HG02571 (cell line): ENCODE results near the gene AOPEP.

ENCODE experiments used
- ATAC-seq: cut with Tn5 transposase; IDR thresholded peaks from one replicate; pipeline ENCODE4 v1.9.1; 2021; ENCODE audit warnings: mild to moderate bottlenecking, moderate library complexity; ENCODE audit not compliant: unreplicated experiment

The AOPEP gene

DNA sequence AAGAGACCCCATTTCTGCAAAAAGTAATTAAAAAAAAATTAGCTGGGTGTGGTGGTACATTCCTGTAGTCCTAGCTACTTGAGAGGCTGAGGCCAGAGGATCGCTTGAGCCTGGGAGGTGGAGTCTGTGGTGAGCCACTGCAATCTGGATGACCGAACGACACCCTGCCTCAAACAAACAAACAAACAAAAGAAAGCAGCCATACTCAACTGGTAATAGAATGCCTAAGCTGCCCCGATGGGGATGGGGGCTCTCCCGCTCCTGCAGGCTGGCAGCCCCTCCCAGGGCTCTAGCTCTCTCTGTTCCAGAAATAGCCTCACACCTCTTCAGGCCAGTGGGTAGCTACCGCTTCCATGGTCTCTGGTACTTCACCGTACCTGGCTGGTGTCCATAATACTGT, 349.2 kb downstream of the AOPEP start:
- ATAC-seq: no peak

DNA sequence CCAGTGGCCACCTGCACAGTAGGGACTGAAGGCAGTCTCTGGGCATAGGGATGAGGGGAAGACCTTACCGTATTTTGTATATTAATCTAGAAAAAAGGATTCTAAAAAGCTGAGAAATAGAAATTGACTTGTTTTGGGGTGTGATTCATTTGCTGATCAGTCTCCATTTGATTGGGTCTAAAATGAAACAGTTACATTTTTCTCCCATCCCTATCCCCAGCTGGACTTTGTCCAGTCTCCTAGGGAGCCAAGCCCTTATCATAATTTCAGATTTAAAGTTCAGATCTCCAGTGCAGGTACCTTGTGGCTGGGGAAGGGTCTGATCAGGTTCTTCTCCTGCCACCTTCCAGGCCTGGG, 350.2 kb downstream of the AOPEP start:
- ATAC-seq: no peak

DNA sequence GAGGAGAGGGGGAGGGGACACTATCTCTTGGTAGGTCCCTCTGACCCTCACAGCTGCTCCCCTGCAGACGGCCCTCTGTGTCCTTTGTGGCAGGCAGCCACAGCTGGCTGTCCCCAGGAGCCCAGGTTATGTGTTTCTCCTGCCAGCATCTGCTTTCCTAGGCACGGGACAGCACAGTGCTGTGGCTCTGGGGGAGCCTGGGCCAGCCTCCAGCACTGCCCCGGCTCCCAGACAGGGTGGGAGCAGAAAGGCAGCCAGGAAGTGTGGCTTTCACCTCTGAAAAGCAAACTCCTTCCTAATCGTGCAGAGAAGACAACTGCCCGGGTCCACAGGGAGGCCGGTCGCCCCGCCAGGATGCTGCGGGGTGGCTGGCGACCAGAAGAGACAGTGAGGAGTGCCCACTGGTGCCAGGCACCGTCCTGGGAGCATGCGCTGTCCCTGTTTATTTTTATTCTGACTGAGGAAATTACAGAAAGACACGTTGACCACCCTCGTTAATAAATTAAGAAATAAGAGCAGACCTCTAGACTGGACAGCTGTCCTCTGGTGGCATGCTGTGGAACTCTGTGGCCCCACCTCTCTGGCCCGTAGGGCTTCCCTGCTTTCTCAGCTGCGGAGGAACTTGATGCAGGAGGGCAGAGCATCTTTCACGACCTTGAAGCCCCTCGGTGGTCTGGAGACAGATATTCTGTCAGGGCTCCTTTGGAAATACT, 350.7 kb downstream of the AOPEP start:
- ATAC-seq: no peak

DNA sequence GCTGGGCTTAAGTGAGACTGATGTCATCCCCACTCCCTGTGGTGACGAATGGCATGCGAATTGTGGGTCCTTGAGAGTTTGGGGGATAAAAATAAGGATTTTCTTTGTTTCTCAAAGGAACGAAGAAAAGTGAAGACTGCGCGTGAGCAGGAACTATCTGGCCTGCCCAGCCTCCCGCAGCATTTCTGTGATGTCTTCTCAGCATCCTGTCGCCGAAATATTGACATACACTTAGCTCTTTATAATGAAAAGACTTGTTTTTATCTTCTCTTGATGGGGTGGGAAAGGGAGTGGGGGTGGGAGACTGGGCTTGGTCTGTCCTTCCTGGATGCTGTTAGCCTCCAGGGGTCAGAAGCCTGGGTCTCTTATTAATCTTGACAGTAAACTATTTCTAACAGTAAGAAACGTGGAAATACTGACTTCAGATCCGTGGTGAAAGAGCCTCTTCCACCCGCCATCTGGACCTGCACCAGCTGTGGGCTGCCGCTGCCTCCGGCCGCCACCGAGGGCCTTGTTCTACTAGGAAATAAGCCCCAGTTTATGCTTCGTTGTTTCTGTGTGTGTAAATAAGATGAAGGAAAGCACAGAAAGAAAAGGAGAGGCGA, 351.4 kb downstream of the AOPEP start:
- ATAC-seq: no peak

DNA sequence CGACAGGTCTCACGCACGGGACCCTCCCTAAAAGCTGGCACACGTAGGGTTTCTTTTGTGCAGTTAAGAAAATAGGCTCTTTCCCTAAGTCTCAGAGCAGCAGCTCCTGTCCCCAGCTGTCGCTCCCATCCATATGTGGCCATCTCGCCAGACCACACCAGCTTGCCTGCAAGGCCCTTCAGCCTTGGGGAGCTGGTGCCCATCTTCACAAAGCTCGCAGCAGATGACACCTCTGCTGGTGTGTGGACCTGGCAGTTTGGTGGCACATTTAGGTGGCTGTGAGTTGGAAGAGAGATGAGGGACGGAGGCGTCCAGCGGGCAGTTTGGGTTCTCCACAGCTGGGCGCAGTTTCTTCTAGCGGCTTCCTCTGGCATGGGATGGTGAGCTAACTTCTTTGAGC, 352.0 kb downstream of the AOPEP start:
- ATAC-seq: no peak

DNA sequence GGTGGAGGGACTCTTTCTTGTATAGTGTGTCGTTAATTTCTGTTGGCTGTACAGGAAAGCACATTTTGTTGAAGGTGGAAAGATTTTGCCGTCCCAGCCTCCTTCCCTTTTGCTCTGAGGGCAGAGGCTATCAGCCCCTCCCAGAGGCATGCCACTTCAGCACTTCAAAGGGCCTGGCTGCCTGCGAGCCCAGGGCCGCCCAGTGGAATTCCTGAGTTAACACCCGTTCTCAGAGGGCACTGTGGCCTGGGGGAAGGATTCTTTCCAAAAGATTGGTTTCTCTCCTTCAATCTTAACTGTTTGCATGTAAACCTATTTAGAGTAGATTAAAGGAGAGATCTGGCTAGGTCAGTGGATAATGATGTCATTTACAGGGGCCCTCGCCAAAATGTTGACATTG, 352.4 kb downstream of the AOPEP start:
- no peak for ATAC-seq

DNA sequence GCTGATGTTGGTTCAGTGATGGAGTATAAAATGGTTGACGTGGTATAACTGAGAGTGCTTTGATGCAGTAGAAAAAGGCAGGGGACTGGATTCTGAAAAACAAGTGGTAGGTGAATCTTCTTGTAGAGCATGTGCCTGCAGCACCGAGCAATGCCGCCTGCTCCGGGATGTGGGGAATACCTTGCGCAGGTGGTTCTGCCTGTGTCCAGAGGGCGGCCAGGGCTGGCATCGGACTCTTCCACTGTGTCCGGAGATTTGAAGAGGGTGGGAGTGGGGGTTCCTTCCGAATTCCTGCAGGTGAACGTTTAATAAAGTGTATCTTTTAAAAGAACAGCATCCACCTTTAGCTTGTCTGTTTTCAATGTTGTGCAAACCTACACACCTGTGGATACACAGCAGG, 353.0 kb downstream of the AOPEP start:
- ATAC-seq: no peak

DNA sequence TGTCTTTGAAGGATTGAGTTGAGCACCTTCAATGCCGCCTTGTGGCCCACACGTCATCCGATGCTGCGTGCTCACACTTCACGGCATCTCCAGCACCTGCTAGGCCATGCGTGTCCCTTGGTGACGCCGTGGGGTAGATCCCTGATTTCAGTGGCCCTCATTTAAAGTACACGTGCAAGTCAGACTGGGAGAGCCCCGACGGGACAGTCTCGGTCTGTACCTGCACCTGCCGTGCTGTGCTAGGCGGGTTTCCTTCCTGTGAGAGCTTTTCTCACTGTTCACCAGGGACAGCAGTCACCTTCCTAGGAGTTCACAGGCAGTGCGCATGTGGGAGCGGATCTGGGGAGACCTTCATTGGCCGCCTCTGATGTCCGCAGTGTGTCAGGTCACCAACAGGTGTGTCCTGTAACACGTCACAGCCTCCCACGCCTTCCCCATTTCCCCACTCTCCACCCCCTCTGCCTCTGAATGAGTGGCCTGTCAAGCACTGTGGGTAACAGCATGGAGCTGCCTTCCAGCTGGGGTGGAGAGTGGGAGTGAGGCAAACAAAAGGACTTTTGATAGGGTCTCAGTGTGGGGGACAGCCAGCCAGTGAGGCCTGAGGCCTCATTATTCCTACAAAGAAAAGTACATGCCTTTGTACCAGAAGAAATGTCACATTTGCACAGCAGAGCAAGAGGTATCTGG, 354.6 kb downstream of the AOPEP start:
- no peak for ATAC-seq

DNA sequence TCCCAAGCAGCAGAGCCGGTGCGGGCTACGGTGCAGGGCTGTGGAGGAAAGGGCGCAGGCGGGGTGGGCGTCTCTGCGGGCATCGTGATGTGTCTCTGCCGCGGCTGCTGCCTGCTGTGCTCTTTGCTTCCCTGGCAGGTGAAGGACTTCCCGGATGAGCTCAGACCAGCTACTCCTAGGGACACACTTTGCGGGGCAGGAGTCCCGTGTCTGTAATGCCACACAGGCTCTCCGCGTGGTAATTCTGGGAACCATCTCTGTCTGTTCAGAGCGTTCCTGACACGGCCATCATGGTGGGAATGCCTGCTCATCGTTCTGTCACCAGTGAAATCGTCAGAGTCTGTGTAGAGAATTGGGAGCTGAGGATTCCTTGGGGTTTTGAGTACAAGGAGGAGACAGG, 355.5 kb downstream of the AOPEP start:
- no peak for ATAC-seq

DNA sequence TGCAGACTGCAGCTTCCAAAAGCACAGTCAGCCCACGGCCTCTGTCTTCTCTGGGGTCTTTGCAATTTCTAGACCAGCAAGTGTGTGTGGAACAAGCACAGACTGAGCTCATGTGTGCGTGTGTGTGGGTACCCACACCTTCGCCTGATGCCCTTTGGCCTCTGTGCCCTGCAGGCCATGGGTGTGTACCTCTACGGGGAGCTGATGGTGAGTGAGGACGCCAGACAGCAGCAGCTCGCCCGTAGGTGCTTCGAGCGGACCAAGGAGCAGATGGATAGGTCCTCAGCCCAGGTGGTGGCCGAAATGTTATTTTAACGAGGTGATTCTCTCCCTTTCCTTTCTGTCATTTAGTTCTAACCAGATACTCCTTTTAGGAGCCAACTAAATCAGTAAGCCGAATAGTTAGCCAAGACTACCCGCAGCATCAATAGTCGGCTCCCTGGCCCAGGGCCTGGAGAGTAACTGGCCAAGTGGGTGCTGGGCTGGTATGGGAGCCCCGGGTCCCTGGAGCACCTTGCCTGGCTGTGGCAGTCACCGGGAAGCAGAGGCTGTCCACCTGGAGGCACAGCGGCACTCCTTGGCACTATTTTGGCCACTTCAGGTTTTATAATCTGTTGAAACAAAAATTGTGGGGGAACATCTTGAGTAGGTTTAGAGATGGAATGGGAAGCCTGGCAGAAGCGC, 356.0 kb downstream of the AOPEP start:
- no peak for ATAC-seq

DNA sequence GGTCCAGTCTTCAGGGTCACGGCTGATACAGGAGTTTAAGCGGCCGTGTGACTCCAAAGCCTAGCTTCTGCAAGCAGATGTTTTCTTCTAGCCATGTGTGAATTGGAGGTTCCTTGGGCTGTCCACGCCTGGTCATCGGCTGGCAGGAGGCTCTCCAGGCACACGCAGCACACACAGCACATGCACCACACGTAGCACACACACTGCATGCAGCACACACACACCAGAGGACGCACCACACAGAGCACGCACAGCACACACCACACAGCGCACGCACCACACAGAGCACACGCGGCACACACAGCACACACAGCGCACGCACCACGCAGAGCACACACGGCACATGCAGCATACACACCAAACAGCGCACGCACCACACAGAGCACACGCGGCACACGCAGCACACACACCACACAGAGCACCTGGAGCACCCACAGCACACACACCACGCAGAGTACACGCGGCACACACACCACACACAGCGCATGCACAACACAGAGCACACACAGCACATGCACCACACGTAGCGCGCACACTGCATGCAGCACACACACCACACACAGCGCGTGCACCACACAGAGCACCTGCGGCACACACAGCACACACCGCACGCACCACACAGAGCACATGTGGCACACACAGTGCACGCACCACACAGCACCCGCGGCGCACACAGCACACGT, 356.7 kb downstream of the AOPEP start:
- ATAC-seq: no peak

DNA sequence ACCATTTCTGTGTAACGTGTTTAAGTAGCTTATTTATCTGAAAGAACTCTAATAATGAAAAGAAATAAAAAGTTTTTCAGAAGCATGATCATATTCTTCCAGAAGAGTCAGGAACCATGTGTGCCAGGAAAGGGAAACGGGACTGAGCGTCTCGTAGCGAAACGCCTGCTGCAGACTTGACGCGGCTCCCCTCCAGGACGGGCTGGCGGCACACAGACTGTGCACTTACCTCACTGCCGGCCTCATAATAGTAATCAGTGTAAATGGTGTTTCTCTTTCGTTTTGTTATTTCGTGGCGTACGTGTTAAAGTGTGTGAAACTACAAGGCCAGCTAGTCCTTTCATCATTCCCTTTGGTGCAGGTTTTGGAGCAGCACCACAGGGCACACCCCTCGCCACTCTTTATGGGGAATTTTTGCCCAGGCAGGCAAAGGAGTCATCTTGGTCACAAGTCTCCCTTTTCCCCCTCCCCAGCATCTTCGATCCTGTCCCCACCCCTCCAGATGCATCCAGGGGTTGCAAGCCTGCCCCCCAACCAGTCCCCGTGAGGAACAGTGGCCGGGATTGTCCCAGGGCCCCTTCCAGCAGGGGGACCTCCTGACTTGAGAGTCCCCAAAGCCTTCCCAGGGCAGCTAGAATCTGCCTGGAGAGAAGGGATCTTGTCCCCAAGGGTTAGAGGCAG, 357.9 kb downstream of the AOPEP start:
- ATAC-seq: no peak

DNA sequence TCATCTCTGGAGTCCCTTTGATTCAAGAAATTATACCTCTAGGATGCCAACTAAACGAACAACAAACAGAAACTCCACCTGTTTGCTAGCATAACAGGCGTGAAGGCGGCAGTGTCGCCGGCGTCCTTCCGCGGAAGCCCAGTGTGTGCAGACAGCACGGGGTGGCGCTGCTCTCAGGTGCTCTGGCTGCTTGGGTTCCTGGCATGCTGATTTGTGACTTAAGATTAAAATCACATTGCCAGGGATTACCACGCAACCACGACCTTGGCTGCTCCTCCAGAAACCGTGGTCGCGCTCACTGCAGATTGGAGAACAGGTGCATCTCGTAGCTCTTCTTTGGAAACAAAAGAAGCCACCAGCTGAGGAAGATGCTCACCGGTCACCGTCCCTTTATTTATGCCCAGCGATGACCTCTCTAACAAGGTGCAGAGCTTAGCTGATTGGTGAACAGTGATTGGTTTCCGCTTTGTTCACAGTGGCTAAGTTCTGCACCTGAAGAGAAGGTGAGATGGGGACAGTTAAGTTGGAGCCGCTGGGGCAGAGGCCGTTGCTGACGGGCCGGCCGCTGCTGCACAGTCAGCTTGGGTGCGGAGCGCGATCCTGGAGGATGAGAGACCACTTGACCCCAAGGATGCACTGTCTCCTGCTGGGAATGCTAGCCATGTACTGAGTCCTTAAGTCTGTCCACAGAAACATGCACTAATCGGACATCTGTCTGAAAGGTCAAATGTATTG, 358.7 kb downstream of the AOPEP start:
- no peak for ATAC-seq

DNA sequence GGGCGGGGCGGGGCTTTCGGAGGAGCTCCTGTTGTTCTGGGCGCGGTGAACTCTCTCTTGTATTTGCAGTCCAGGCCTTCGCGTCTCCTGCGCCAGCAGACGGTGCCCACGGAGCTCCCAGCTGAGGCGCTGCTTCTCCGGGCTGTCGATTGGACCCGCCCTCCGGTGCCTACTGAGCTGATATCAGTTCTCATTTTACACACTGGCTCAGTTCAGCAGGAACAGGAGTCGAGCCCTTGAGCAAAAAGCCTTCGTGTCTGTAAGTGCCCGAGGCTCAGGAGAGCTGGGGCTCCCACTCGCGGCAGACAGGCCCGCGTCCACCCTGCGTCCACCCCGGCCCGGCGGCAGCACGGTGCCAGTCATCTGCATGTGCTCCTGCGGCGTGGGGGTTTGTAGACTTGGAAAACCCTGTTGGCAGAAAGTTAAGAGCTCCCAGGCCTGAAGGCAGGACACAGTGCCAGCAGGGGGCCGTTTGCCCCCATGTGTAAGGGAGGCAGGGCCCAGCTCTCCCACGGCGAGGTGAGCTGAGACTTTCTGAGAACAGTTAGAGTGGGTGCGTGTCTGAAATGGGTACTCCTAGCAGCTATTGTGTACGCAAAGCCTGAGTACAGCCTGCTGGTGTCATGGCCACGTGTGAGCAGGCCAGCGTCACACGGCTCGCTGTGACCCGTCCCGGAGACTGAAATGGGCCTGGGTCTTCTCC, 359.5 kb downstream of the AOPEP start:
- ATAC-seq: no peak

DNA sequence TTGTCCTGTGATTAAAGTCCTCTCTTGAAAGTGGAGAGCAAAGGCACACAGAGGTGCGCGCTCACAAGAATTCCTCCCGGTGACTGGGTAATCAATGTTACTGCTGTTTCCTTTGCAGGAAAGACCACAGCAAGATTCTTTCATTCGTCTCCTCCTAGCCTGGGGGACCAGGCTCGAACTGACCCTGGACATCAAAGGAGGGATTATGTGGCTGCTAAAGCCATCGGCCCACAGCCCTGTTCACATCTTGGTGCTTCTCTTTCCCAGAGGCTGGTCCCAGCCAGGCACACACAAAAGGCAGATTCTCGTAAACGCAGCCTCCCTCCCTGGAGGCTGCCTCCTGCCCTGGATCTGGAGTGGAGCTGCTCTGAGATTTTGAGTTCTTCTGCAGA, 360.1 kb downstream of the AOPEP start:
- ATAC-seq: no peak

DNA sequence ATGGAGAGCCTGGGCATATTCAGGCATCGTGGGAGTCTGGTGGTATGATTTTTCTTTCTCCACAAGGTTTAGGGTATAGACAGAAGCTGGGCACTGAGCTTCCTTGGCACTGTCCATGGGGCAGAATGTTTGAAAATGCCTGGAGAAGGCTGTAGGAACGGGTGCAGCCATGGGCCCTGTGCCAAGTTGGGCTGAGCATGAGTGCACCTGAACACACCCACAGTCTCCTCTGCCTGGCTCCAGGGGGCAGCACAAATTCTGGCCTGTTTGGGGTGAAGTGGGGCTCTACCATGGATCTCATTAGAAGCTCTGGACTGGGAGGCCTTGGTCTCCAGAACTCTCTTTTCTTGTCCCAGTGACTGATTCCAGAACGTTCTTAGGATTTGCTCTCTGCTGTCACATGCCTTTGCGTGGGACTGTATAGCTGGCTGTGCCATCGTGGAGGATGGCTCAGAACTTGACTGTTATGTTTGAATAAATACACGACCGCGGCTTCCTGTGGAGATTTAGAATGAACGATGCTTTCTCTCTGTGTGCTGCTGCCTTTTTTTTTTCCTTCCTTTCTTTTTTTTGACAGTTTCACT, 361.3 kb downstream of the AOPEP start:
- no peak for ATAC-seq

DNA sequence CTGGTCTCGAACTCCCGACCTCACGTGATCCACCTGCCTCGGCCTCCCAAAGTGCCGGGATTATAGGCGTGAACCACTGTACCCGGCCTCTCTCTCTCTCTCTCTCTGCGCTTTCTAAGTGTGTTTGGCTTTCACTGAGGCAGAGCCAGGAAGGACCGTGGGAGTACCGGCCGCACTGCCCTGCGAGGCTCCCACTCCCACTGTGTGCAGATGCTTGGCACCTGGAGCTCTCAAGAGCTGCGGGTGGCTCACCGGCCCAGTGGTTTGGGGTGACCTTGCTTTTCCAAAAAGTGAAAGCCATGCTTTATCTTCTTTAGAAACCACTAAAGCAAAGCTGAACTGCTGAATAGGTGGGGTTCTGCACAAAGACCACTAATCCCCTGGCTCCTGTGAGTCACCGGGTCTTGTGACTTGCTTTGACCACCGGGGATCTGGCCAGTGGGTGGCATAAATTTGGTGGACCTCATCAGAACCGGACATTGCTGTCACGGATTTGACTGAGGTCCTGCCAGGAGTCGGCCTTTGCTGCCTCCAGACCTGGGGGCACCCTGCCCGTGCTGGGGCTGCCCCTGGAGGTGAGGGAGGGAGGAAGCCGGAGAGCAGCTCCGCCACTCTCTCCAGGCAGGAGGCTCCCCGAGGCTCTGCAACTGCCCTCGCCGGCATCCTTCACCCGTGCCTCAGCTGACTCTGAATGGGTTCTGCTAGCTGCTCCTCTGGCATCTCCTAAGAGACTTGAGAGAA, 362.1 kb downstream of the AOPEP start:
- no peak for ATAC-seq

DNA sequence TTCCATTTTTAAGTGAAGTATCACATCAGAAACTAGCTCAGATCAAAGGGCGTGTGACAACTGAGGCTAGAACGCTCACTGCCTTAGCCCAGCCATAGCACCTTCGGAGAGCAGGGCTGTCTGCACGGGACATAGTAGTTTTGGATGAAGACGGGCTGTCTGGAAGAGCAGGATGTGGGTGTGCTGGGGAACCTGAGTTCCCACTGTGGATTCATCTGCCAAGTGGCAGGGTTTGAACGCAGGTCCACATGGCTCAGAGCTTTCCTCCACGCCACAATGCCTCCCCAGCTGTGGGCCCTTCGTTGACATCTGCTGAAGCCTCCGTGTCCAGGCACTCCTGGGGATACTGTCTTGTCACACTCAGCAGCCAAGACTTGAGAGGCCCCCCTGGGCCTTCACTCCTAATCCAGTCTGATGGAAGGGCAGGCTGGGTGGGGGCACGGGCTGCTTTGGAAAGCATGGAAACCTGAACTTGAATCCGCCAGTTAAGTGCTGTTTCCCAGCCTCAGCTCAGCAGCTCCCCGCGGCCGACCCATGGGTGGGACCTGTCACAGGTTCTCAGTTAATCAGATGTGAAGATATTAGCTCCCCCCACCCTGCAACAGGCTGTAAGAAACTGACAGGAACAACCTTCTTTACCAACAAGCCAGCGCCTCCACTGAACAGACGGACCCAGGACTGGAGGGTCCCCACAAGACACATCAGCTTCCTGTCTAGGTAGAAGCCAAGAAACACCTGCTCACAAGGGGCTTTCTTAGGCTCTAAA, 362.9 kb downstream of the AOPEP start:
- no peak for ATAC-seq
